GM13977 (cell line): ENCODE measurements around the gene OSBPL6.

ENCODE experiments used
- DNase-seq: peaks from one replicate; pipeline ENCODE4 v3.0.0; 2012; ENCODE audit warnings: low spot score
- CTCF ChIP-seq: IDR thresholded peaks from 2 replicates; pipeline ENCODE4 v1.5.1; 2012; ENCODE audit warnings: mild to moderate bottlenecking, control low read depth; ENCODE audit not compliant: insufficient read depth; ENCODE audit errors: extremely low read depth, missing control alignments
- in situ Hi-C: fragments of 300-500 bp; cut with MboI; formaldehyde crosslinking; loops from one replicate; pipeline ENCODE4 v1.12.0; 2022; ENCODE audit warnings: low sequenced_read_pairs, low pct_unique_long_range_greater_than_20kb, mixed read lengths, inconsistent platforms; ENCODE audit not compliant: unreplicated experiment

The OSBPL6 gene

DNA sequence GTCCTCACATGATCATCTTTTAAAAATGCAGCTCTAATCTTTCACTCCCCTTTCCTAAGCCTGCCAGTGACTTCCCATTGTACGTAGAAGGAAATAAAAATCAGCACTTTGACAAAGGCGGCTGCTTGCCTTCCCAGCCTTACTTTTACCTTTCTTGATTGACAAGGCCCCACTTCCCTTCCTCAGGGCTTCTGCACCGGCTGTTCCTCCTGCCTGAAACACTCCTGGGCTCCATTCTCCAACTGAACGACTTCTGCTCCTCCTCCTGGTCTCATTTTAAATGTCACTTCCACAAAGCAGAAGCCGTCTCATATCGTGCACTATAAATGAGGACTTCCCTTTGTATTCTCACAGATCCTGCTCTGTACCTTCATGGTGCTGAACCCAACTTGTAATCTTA, 56.1 kb downstream of the OSBPL6 start:
- in situ Hi-C loops = no loop called here
- TF ChIP-seq CTCF = no peak
- DNase-seq = no peak

GRCh38 chr2:178251151-178251955, 57.0 kb downstream of the OSBPL6 start:
- in situ Hi-C loops = no loop called here
- DNase-seq = no peak
- no peak for TF ChIP-seq CTCF

GRCh38 chr2:178256382-178257042, 62.2 kb downstream of the OSBPL6 start:
- no peak for TF ChIP-seq CTCF
- in situ Hi-C loops = no loop called here
- no peak for DNase-seq

GRCh38 chr2:178257127-178257526, 62.8 kb downstream of the OSBPL6 start:
- no peak for DNase-seq
- TF ChIP-seq CTCF = no peak
- in situ Hi-C loops = no loop called here

DNA sequence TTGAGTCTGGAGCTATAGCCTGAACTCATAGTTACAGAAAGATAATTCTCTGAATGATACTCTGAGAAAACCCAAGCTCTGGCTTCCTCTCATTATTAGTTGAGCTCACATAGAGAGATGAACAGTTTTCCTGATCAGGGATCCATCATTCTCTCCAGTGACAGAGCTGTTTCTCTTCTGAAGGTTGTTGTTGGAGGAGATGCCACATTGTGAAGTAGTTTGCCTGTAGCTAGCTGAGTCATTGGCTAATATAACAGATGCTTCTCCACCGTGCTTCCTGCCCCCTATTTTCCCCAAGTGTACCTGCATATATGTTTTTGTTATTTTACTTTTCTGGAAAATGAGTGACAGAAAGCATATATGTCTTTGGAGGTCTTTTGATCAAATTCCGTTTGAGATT, 64.6 kb downstream of the OSBPL6 start:
- in situ Hi-C loops = no loop called here
- TF ChIP-seq CTCF = no peak
- DNase-seq = no peak

- in situ Hi-C loops = no loop called here
- DNase-seq = no peak
- TF ChIP-seq CTCF = no peak
Observed at GRCh38 chr2:178263159-178263860, 69.0 kb downstream of the OSBPL6 start.
